OCI-LY7 (cell line): Measurements from ENCODE around the gene PTPMT1. TPM values are rescaled to one million over a fixed set of nuclear protein-coding genes. Genes with fewer than 3 reads are reported as not detected.

ENCODE experiments used
- BruUV-seq: library from RNA; stranded (reverse); fragments of 400-500 nt; replicated peaks from 2 replicates; lab custom pipeline; 2021; lab: Mats Ljungman, UMichigan
- CTCF ChIA-PET: fragments of 300-600 bp; sonication (Branson Sonifier 250); formaldehyde crosslinking; loops from one replicate; lab custom pipeline; 2022; ENCODE audit warnings: antibody characterized with exemption; ENCODE audit not compliant: unreplicated experiment; lab: Charles Lee
- POLR2A ChIA-PET: fragments of 300-600 bp; sonication (Branson Sonifier 250); formaldehyde crosslinking; loops from one replicate; lab custom pipeline; 2022; ENCODE audit warnings: antibody characterized with exemption; lab: Charles Lee
- DNase-seq: peaks from one replicate; pipeline ENCODE4 v3.0.0-alpha.2; 2015; ENCODE audit warnings: low spot score
- H2AFZ ChIP-seq: fragments of 200-600 bp; sonication (generic), shearing (Covaris generic); 2 replicates; pipeline ENCODE4 v1.6.1; 2014; ENCODE audit warnings: mild to moderate bottlenecking, antibody characterized with exemption, low read length, moderate library complexity
- H3K27ac ChIP-seq: fragments of 200-600 bp; sonication (generic); 2 replicates; pipeline ENCODE4 v1.5.1; 2014; ENCODE audit warnings: mixed run types, low read depth, mild to moderate bottlenecking, moderate library complexity, low read length, inconsistent platforms; ENCODE audit not compliant: poor library complexity, severe bottlenecking
- H3K36me3 ChIP-seq: fragments of 200-600 bp; sonication (generic); 2 replicates; pipeline ENCODE4 v1.6.1; 2014; ENCODE audit warnings: mild to moderate bottlenecking, antibody characterized with exemption, low read length, moderate library complexity, mixed read lengths; ENCODE audit not compliant: insufficient read depth
- H3K4me1 ChIP-seq: fragments of 200-600 bp; sonication (generic); 2 replicates; pipeline ENCODE4 v1.5.1; 2014; ENCODE audit warnings: mild to moderate bottlenecking, low read length; ENCODE audit not compliant: insufficient read depth, poor library complexity, severe bottlenecking
- H3K4me2 ChIP-seq: fragments of 200-600 bp; sonication (generic); 2 replicates; pipeline ENCODE4 v1.6.1; 2014; ENCODE audit warnings: mild to moderate bottlenecking, low read length
- H3K4me3 ChIP-seq: fragments of 200-600 bp; sonication (generic); 2 replicates; pipeline ENCODE4 v1.5.1; 2014; ENCODE audit warnings: mild to moderate bottlenecking, low read depth, low read length; ENCODE audit not compliant: poor library complexity, severe bottlenecking
- H3K79me2 ChIP-seq: fragments of 200-600 bp; sonication (generic); 2 replicates; pipeline ENCODE4 v1.6.1; 2016; ENCODE audit warnings: low read depth, mild to moderate bottlenecking, low read length, moderate library complexity, mixed read lengths; ENCODE audit not compliant: insufficient read depth
- H3K9me2 ChIP-seq: fragments of 200-600 bp; sonication (generic); 2 replicates; pipeline ENCODE4 v1.6.1; 2016; ENCODE audit warnings: mild to moderate bottlenecking, low read length, mixed read lengths; ENCODE audit not compliant: insufficient read depth
- H3K9me3 ChIP-seq: fragments of 200-600 bp; sonication (generic); 2 replicates; pipeline ENCODE4 v1.6.1; 2014; ENCODE audit warnings: mild to moderate bottlenecking, mixed run types, low read length, mixed read lengths
- H4K20me1 ChIP-seq: fragments of 200-600 bp; sonication (generic); 2 replicates; pipeline ENCODE4 v1.6.1; 2014; ENCODE audit warnings: mild to moderate bottlenecking, antibody characterized with exemption, low read length, moderate library complexity, mixed read lengths; ENCODE audit not compliant: insufficient read depth
- EZH2phosphoT487 ChIP-seq: fragments of 200-600 bp; sonication (generic); IDR thresholded peaks from 2 replicates; pipeline ENCODE4 v1.6.1; 2018; ENCODE audit warnings: low read depth, borderline replicate concordance, mild to moderate bottlenecking, mixed run types, antibody characterized with exemption, low read length, moderate library complexity, mixed read lengths
- intact Hi-C: fragments of 100-400 bp; cut with micrococcal nuclease; formaldehyde crosslinking; loops from one replicate; pipeline ENCODE4 v1.10.0; 2022; ENCODE audit not compliant: unreplicated experiment
- total RNA-seq, 2 experiments: library from RNA; depleted of rRNA in 1 of 2; stranded (reverse); fragments of >200 nt in 1 of 2; shearing (Covaris generic) in 1 of 2; gene quantifications; 2 replicates each; pipeline ENCODE4 v1.2.3, GENCODE V29; 2014 to 2022
- TF ChIP-seq, protein P1 (sequence below): fragments of 200-600 bp; sonication (generic); conservative IDR thresholded peaks from 2 replicates; pipeline ENCODE4 v1.5.1; 2014; ENCODE audit warnings: mild to moderate bottlenecking, antibody characterized with exemption, low read length, moderate library complexity, mixed read lengths

PTPMT1 gene
- total RNA-seq, 2 experiments from 2014 or later = 27.6 to 52.6 TPM

DNA sequence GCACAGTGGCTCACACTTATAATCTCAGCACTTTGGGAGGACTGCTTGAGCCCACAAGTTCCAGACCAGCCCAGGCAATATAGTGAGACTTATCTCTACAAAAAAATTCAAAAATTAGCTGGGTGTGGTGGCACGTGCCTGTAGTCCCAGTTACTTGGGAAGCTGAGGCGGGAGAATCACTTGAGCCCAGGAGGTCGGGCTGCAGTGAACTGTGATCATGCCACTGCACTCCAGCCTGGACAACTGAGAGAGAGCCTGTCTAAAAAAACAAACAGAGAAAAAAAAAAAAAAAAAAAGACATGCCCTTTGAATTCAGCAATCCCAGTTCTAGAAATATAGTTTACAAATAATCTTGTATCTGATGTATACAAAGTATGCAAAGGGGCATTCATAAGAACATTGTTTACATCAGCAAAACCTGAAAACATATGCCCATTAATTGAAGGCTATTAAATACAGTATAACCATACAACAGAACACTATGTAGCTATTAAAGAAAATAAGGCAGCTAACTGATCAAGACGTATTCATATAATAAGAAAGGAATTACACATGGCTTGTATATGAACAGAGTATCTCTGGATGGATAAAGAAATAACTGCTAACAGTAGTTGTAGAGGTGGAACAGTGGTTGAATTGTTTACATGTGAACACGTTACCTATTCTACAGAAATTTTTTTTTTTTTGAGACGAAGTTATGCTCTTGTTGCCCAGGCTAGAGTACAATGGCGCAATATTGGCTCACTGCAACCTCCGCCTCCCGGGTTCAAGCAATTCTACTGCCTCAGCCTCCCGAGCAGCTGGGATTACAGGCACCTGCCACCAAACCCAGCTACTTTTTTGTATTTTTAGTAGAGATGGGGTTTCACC lies 48.2 kb upstream of the PTPMT1 start:
- H4K20me1 ChIP-seq = peaks cover 25% of the 10 kb centered on the region
- no peak overlapping the region for H3K4me3 ChIP-seq
- no peak for TF ChIP-seq EZH2phosphoT487
- TF ChIP-seq, protein P1, sequence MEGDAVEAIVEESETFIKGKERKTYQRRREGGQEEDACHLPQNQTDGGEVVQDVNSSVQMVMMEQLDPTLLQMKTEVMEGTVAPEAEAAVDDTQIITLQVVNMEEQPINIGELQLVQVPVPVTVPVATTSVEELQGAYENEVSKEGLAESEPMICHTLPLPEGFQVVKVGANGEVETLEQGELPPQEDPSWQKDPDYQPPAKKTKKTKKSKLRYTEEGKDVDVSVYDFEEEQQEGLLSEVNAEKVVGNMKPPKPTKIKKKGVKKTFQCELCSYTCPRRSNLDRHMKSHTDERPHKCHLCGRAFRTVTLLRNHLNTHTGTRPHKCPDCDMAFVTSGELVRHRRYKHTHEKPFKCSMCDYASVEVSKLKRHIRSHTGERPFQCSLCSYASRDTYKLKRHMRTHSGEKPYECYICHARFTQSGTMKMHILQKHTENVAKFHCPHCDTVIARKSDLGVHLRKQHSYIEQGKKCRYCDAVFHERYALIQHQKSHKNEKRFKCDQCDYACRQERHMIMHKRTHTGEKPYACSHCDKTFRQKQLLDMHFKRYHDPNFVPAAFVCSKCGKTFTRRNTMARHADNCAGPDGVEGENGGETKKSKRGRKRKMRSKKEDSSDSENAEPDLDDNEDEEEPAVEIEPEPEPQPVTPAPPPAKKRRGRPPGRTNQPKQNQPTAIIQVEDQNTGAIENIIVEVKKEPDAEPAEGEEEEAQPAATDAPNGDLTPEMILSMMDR = no peak
- CTCF ChIA-PET = no interaction called here
- no peak overlapping the region for H3K27ac ChIP-seq
- BruUV-seq = no TSS peak
- H3K36me3 ChIP-seq = peaks cover 17% of the 10 kb centered on the region; the same call in 1 of the 2 replicates
- peaks cover 33% of the 10 kb centered on the region for H3K4me1 ChIP-seq
- POLR2A ChIA-PET = interaction anchor here (1.3 kb wide), 1 partner anchor 7 kb away, joined by 5 read pairs; no protein-coding TSS in a partner anchor
- H2AFZ ChIP-seq = no peak overlapping the region
- H3K4me2 ChIP-seq = no peak overlapping the region
- H3K9me2 ChIP-seq = no peaks in the 10 kb centered on the region
- DNase-seq = no peak
- intact Hi-C loops = no loop called here
- H3K79me2 ChIP-seq = peaks cover 100% of the 10 kb centered on the region
- H3K9me3 ChIP-seq = no peaks in the 10 kb centered on the region

DNA sequence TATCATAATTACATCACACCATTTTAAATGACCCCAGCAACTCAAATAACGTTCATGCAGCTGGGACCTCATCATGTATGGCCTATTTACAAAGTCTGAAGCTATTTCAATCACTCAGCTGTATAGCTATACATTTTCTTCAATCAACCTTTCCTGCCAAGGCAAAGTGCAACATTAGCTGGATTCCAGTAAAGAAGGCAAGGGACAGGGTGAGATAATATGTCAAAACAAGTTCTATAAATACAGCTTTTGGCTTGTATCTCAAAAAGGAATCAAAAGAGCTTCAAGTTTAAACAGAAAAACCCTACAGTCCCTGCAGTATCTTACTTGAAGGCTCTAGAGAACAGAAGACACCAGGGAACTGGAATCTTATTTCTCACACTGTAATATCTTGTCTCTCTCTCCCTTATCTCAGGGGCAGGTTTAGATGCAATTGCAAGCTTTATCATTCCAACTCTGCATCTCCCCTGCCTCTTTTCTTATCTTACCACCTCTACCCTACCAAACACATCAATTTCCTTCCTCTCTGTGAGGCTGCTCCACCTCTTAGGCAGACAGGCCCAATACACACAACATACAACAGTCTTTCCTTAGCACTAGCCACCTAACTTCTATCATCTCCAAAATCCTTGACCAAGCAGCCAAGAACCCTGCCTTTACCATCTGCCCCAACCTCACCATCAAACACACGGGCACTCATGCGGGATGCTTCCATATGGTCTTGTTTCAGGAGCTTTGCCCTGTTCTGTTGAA lies 47.0 kb upstream of the PTPMT1 start:
- Histone ChIP-seq H3K27ac (peak overlapping the region; percentile 38), H3K9me3 (no peaks in the 10 kb centered on the region), H3K4me1 (peaks cover 31% of the 10 kb centered on the region), H3K36me3 (peaks cover 17% of the 10 kb centered on the region; the same call in 1 of the 2 replicates), H2AFZ (no peak overlapping the region), H3K9me2 (no peaks in the 10 kb centered on the region), H4K20me1 (peaks cover 24% of the 10 kb centered on the region), H3K4me3 (no peak overlapping the region), H3K4me2 (peak overlapping the region; percentile 36), H3K79me2 (peaks cover 100% of the 10 kb centered on the region)
- CTCF ChIA-PET = interaction anchor here (1.3 kb wide), 1 partner anchor 14 kb away, joined by 3 read pairs; no protein-coding TSS in a partner anchor
- TSS peak; percentile 20 for BruUV-seq
- intact Hi-C loops = no loop called here
- no peak for DNase-seq
- no peak for TF ChIP-seq EZH2phosphoT487
- TF ChIP-seq, protein P1 = no peak
- POLR2A ChIA-PET = interaction anchor here (0.5 to 1.3 kb wide), 3 partner anchors 9 to 24 kb away, joined by 3 to 5 read pairs (median 3); no protein-coding TSS in a partner anchor
